Keratinocyte (primary cell): ENCODE data around the gene EVX2. TPM values are rescaled to one million over a fixed set of nuclear protein-coding genes. Genes with fewer than 3 reads are reported as not detected.

Experiments
- DNase-seq: peaks from one replicate; pipeline ENCODE4 v3.0.0-alpha.2; 2011; ENCODE audit warnings: low read depth, missing footprints, low spot score
- FAIRE-seq: peaks from 2 replicates; lab custom pipeline; 2011; peaks lifted over from hg19 to GRCh38; lab: Jason Lieb, UNC
- H2AFZ ChIP-seq: 2 replicates; pipeline ENCODE4 v1.6.0; 2012; ENCODE audit warnings: low read length, control low read depth, inconsistent platforms; ENCODE audit not compliant: control insufficient read depth
- H3K27ac ChIP-seq: 2 replicates; pipeline ENCODE4 v1.5.1; 2011; ENCODE audit warnings: low read length; ENCODE audit not compliant: control insufficient read depth, insufficient read depth
- H3K27me3 ChIP-seq: 3 replicates; pipeline ENCODE4 v1.6.0; 2011; ENCODE audit warnings: low read length; ENCODE audit not compliant: control insufficient read depth, insufficient read depth; ENCODE audit errors: extremely low read depth
- H3K36me3 ChIP-seq, 2 experiments: 2 replicates in 1 of 2; 3 replicates in 1 of 2; pipeline ENCODE4 v1.5.1; 2011; ENCODE audit warnings: low read length in 2 of 2, mild to moderate bottlenecking in 1 of 2; ENCODE audit not compliant: control insufficient read depth in 2 of 2, insufficient read depth in 2 of 2; ENCODE audit errors: extremely low read depth in 1 of 2
- H3K4me1 ChIP-seq: 3 replicates; pipeline ENCODE4 v1.5.1; 2011; ENCODE audit warnings: low read length; ENCODE audit not compliant: control insufficient read depth, insufficient read depth; ENCODE audit errors: extremely low read depth
- H3K4me2 ChIP-seq: 3 replicates; pipeline ENCODE4 v1.6.0; 2011; ENCODE audit warnings: low read depth, low read length; ENCODE audit not compliant: control insufficient read depth, insufficient read depth; ENCODE audit errors: extremely low read depth
- H3K4me3 ChIP-seq, 3 experiments: fragments of 200-600 bp in 1 of 3; sonication (generic) in 1 of 3; 2 replicates in 2 of 3; 3 replicates in 1 of 3; pipeline ENCODE4 v1.5.1; 2011 to 2016; ENCODE audit warnings: low read length in 3 of 3, mild to moderate bottlenecking in 3 of 3, control low read depth in 2 of 3, inconsistent platforms in 1 of 3, low read depth in 1 of 3, mixed read lengths in 1 of 3, mixed run types in 1 of 3, moderate library complexity in 1 of 3; ENCODE audit not compliant: control insufficient read depth in 2 of 3, insufficient read depth in 2 of 3; ENCODE audit errors: extremely low read depth in 1 of 3
- H3K79me2 ChIP-seq: 2 replicates; pipeline ENCODE4 v1.6.0; 2012; ENCODE audit warnings: low read length; ENCODE audit not compliant: control insufficient read depth, insufficient read depth
- H3K9ac ChIP-seq: 3 replicates; pipeline ENCODE4 v1.6.0; 2011; ENCODE audit warnings: low read length; ENCODE audit not compliant: control insufficient read depth, insufficient read depth; ENCODE audit errors: extremely low read depth
- H3K9me1 ChIP-seq: 3 replicates; pipeline ENCODE4 v1.6.0; 2011; ENCODE audit warnings: low read length; ENCODE audit not compliant: control insufficient read depth, insufficient read depth; ENCODE audit errors: extremely low read depth
- H3K9me3 ChIP-seq: 2 replicates; pipeline ENCODE4 v1.5.1; 2012; ENCODE audit warnings: low read depth, low read length; ENCODE audit not compliant: control insufficient read depth
- H4K20me1 ChIP-seq: 3 replicates; pipeline ENCODE4 v1.6.0; 2011; ENCODE audit warnings: low read length; ENCODE audit not compliant: control insufficient read depth, insufficient read depth; ENCODE audit errors: extremely low read depth
- EZH2 ChIP-seq: IDR thresholded peaks from one replicate; pipeline ENCODE4 v1.6.1; 2012; ENCODE audit warnings: inconsistent platforms, mild to moderate bottlenecking, low read length, moderate library complexity
- dilution Hi-C: fragments of 300-500 bp; cut with MboI; formaldehyde crosslinking; loops from one replicate; pipeline ENCODE4 v1.7.0; 2020; ENCODE audit warnings: low sequenced_read_pairs; ENCODE audit not compliant: extremely low pct_ligation_motif_present
- polyA plus RNA-seq, 5 experiments: library from polyadenylated mRNA; depleted of rRNA in 3 of 5; stranded (reverse) in 3 of 5; stranded (forward) in 1 of 5; unstranded in 1 of 5; fragments of >200 nt; gene quantifications; 1 replicate in 1 of 5; 2 replicates in 3 of 5; 3 replicates in 1 of 5; pipeline versions ENCODE4 v1.2.1 to v1.2.3, GENCODE V29; 2011 to 2012; ENCODE audit warnings: missing spikeins in 2 of 5, low read depth in 1 of 5, low replicate concordance in 1 of 5
- TF ChIP-seq, protein P1 (sequence below), 3 experiments: IDR thresholded peaks in 1 of 3; conservative IDR thresholded peaks in 1 of 3; optimal IDR thresholded peaks in 1 of 3; 2 replicates in 2 of 3; 3 replicates in 1 of 3; pipeline versions ENCODE3 to v1.5.1; 2011; ENCODE audit warnings: low read length in 3 of 3, mild to moderate bottlenecking in 3 of 3, moderate library complexity in 2 of 3, control low read depth in 1 of 3, inconsistent platforms in 1 of 3; ENCODE audit not compliant: insufficient read depth in 2 of 3; ENCODE audit errors: extremely low read depth in 1 of 3

EVX2 gene
- polyA plus RNA-seq, 1 donor (not counting 4 experiments of a cell fraction or from before 2014, with no cell fraction given): not detected

DNA sequence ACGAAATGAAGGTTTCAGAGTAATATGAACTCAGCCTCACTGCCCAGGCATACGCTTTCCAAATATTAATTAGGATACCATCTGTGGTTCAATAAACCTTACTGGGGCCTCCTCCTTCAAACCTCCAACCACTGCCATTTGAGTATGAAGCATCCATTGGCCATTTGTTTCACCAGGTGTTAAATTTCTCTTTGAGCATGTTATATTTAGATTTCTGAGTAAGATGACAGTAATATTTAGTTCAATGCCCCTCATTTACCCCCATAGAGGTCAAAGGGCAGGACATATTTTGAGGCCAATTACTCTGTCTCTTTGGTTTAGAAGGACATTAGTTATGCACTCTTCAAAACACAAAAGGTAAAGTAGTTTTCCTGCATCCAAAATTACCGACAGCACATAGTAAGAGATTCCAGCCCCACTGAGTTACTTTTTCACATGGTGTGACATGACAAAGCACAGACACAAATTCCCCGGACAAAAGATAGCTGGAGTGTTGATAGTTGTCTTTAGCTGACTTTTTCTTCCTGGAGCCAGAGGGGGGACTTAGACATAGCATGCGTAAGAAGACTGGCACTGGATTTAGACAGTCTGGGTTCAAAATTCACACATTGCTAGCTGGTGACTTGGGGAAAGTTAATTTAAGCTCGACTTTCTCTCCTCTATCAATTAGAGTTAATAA lies 48.6 kb downstream of the EVX2 start:
- TF ChIP-seq, protein P1, sequence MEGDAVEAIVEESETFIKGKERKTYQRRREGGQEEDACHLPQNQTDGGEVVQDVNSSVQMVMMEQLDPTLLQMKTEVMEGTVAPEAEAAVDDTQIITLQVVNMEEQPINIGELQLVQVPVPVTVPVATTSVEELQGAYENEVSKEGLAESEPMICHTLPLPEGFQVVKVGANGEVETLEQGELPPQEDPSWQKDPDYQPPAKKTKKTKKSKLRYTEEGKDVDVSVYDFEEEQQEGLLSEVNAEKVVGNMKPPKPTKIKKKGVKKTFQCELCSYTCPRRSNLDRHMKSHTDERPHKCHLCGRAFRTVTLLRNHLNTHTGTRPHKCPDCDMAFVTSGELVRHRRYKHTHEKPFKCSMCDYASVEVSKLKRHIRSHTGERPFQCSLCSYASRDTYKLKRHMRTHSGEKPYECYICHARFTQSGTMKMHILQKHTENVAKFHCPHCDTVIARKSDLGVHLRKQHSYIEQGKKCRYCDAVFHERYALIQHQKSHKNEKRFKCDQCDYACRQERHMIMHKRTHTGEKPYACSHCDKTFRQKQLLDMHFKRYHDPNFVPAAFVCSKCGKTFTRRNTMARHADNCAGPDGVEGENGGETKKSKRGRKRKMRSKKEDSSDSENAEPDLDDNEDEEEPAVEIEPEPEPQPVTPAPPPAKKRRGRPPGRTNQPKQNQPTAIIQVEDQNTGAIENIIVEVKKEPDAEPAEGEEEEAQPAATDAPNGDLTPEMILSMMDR (optimal IDR thresholded peaks at IDR 0.05 in 1 of 3, IDR thresholded peaks at IDR 0.05 in 1 of 3, conservative IDR thresholded peaks at IDR 0.05 in 1 of 3; ENCODE audit: extremely low read depth in 1 of 3, insufficient read depth in 2 of 3, low read length in 3 of 3): no peak
- TF ChIP-seq EZH2: no peak
- Histone ChIP-seq H3K4me1 (no peaks in the 10 kb centered on the region), H3K9ac (no peak overlapping the region), H4K20me1 (no peaks in the 10 kb centered on the region), H3K4me3 (no peak overlapping the region), H3K36me3 (no peaks in the 10 kb centered on the region), H2AFZ (no peak overlapping the region), H3K9me3 (no peaks in the 10 kb centered on the region), H3K27ac (no peak overlapping the region), H3K4me2 (no peak overlapping the region), H3K9me1 (no peaks in the 10 kb centered on the region), H3K79me2 (no peaks in the 10 kb centered on the region), H3K27me3 (no peaks in the 10 kb centered on the region)
- dilution Hi-C loops: no loop called here
- FAIRE-seq (no peak), DNase-seq (no peak)

DNA sequence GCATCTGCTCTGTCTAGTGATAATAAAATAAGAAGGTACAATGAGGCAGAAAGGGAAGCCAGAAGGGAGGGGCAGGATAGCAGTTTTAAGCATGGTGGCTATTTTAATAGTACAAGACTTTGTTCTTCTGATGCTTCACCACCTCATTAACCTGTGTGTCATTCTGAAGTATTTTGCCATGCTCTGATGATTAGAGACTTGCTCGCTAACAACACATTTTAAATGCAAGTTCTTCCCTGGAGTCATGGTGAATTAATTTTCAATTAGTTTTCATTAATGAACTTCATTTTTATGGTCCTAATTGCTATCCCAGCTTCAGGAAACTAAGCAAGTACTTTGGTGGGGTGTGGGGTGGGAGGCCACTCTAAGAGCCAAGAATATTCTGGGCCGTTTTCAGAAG lies 56.0 kb downstream of the EVX2 start:
- Histone ChIP-seq H3K27ac (no peak overlapping the region), H2AFZ (no peak overlapping the region), H3K27me3 (peaks cover 6% of the 10 kb centered on the region), H3K9me1 (no peaks in the 10 kb centered on the region), H3K4me1 (no peaks in the 10 kb centered on the region), H3K79me2 (no peaks in the 10 kb centered on the region), H3K4me2 (no peak overlapping the region), H4K20me1 (no peaks in the 10 kb centered on the region), H3K9me3 (no peaks in the 10 kb centered on the region), H3K4me3 (no peak overlapping the region), H3K9ac (no peak overlapping the region), H3K36me3 (no peaks in the 10 kb centered on the region)
- DNase-seq: no peak
- TF ChIP-seq, protein P1 (optimal IDR thresholded peaks at IDR 0.05 in 1 of 3, IDR thresholded peaks at IDR 0.05 in 1 of 3, conservative IDR thresholded peaks at IDR 0.05 in 1 of 3; ENCODE audit: extremely low read depth in 1 of 3, insufficient read depth in 2 of 3, low read length in 3 of 3): no peak
- TF ChIP-seq EZH2: no peak
- dilution Hi-C loops: no loop called here
- no peak for FAIRE-seq

Other genes with a start within 250 kb of the EVX2 start
- gene LNPK, start 81.7 kb downstream of the EVX2 start, polyA plus RNA-seq: 15.8 to 32.1 TPM (median 24.3 TPM) in 3 replicates
- gene HOXD13, start 8.8 kb upstream of the EVX2 start, polyA plus RNA-seq: not detected in 3 replicates
- not detected in 3 replicates for gene HOXD12, start 15.8 kb upstream of the EVX2 start, polyA plus RNA-seq
- 0.08 TPM in 1 of 3 replicates, not detected in the others for gene HOXD11, start 23.3 kb upstream of the EVX2 start, polyA plus RNA-seq
- not detected in 3 replicates for gene HOXD10, start 32.8 kb upstream of the EVX2 start, polyA plus RNA-seq
- not detected in 3 replicates for gene HOXD9, start 38.8 kb upstream of the EVX2 start, polyA plus RNA-seq
- 0.05 TPM in 1 of 3 replicates, not detected in the others for gene HOXD8, start 45.7 kb upstream of the EVX2 start, polyA plus RNA-seq
- gene HOXD4, start 67.6 kb upstream of the EVX2 start, polyA plus RNA-seq: not detected in 3 replicates
- gene HOXD3, start 73.3 kb upstream of the EVX2 start, polyA plus RNA-seq: not detected in 3 replicates
- gene HOXD1, start 104.7 kb upstream of the EVX2 start, polyA plus RNA-seq: not detected in 3 replicates
- 36.8 to 60.3 TPM (median 41.3 TPM) in 3 replicates for gene MTX2, start 185.5 kb upstream of the EVX2 start, polyA plus RNA-seq